Mucosa of gallbladder (tissue), 1 donor: ENCODE measurements around the gene SLC1A1. TPM values are rescaled to one million over a fixed set of nuclear protein-coding genes. Genes with fewer than 3 reads are reported as not detected.
"Not testable (repeated sequence)": the region's sequence is repeated elsewhere in the genome, so short reads cannot be mapped to it uniquely, and the experiment has no call there.

ENCODE experiments used
- DNase-seq: peaks from one replicate; pipeline ENCODE4 v3.0.0-alpha.2; 2020; ENCODE audit warnings: low spot score
- total RNA-seq: library from RNA; stranded (reverse); gene quantifications from one replicate; pipeline ENCODE4 v1.2.1, GENCODE V29; 2021
- donor health status: DM: no; HTN: no; CAD: no.

The SLC1A1 gene
- total RNA-seq, 1 donor from 2014 or later = 109 TPM

DNA sequence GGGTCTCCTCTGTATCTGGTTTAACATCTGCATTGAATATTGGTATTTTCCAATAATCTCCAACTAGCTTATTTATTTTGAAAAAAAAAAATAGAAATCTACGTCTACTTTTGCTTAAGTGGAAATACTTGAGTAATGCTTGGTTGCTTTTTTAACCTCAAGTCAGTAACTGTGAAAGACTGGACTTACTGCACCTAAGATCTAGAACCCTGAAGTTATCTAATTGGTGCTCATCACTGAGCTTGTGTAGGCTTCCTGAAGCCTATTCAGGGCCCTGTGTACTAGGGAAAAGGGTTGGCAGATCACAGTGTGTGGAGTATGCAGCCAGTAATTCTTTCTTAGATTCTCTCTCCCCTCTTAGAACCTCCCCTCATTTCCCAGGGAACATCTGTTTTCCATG, 16.2 kb downstream of the SLC1A1 start:
- DNase-seq = no peak

GRCh38 chr9:4507306-4508130, 17.2 kb downstream of the SLC1A1 start:
- no peak for DNase-seq

DNA sequence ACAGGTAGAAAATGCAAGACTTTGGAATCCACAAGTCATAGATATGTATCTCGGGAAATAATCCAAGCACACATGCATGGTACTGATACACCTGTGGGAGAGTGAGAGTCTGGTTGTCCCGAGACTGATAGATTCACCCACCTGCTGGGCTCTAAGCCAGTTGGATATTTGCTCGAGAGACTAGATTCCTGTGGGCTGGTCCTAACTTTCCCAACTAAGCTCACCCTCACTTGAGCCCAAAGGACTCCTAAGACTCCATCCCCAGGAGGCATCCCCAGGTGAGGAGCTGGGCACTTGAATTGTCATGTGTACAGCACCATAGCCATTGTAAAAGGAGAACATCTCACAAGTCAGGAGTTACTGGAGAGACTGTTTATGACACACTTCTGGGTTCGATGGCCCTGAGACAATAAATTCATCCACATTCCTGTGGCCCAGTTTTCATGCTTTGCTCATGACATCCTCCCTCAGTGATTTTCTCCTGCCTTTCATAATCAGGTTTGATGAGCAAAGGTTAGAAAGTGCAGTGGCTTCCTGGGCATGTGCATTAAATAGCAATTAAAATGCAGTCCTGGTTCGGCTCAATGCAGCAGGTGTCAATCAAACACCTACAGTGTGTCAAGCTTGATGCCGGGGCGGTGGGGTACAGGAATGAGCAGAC, 18.1 kb downstream of the SLC1A1 start:
- no peak for DNase-seq

- DNase-seq = no peak
These were observed 18.8 kb downstream of the SLC1A1 start for GRCh38 chr9:4508907-4509589.

- no peak for DNase-seq
These were observed 19.3 kb downstream of the SLC1A1 start for GRCh38 chr9:4509590-4509984.

GRCh38 chr9:4510546-4511322, 20.5 kb downstream of the SLC1A1 start:
- peak; percentile 77 for DNase-seq

- no peak for DNase-seq
These were observed 24.2 kb downstream of the SLC1A1 start for GRCh38 chr9:4514252-4515128.

- no peak for DNase-seq
These were observed 25.7 kb downstream of the SLC1A1 start for GRCh38 chr9:4515958-4516375.

GRCh38 chr9:4517274-4517673, 27.0 kb downstream of the SLC1A1 start:
- peak; percentile 64 for DNase-seq

DNA sequence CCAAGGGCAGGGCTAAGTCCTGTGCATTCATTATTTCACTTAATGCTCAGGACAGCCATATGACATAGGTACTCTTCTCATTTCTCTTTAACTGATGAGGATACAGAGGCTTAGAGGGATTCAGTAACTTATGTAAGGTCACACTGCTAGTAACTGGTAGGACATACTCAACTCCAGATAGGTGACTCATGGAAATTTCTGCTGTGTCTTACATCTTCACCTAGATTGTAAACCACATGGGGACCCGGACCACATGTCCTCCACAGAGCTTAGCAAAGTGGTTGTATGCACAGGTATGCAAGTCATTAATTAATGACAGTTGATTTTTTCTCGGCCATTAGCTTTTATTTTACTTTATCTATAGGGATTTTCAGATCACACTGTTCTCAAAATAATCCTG, 29.3 kb downstream of the SLC1A1 start:
- no peak for DNase-seq

GRCh38 chr9:4520055-4520454, 29.8 kb downstream of the SLC1A1 start:
- no peak for DNase-seq

- no peak for DNase-seq
These were observed 40.1 kb downstream of the SLC1A1 start for GRCh38 chr9:4530375-4530774.

- not testable (repeated sequence) for DNase-seq
These were observed 40.6 kb downstream of the SLC1A1 start for GRCh38 chr9:4530831-4531230.

DNA sequence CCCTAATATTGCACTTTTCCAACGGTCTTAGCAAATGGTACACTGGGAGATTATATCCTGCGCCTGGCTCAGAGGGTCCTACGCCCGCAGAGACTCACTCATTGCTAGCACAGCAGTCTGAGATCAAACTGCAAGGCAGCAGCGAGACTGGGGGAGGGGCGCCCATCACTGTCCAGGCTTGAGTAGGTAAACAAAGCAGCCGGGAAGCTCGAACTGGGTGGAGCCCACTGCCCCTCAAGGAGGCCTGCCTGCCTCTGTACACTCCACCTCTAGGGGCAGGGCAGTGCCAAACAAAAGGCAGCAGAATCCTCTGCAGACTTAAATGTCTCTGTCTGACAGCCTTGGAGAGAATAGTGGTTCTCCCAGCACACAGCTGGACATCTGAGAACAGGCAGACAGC, 41.1 kb downstream of the SLC1A1 start:
- not testable (repeated sequence) for DNase-seq

- DNase-seq = not testable (repeated sequence)
These were observed 43.6 kb downstream of the SLC1A1 start for GRCh38 chr9:4533881-4534280.

DNA sequence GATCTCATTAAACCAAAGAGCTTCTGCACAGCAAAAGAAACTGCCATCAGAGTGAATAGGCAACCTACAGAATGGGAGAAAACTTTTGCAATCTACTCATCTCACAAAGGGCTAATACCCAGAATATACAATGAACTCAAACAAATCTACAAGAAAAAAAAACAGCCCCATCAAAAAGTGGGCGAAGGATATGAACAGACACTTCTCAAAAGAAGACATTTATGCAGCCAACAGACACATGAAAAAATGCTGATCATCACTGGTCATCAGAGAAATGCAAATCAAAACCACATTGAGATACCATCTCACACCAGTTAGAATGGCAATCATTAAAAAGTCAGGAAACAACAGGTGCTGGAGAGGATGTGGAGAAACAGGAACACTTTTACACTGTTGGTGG, 45.9 kb downstream of the SLC1A1 start:
- not testable (repeated sequence) for DNase-seq

GRCh38 chr9:4537581-4537980, 47.3 kb downstream of the SLC1A1 start:
- DNase-seq = no peak

GRCh38 chr9:4538107-4538506, 47.8 kb downstream of the SLC1A1 start:
- no peak for DNase-seq

GRCh38 chr9:4538621-4539020, 48.4 kb downstream of the SLC1A1 start:
- no peak for DNase-seq

DNA sequence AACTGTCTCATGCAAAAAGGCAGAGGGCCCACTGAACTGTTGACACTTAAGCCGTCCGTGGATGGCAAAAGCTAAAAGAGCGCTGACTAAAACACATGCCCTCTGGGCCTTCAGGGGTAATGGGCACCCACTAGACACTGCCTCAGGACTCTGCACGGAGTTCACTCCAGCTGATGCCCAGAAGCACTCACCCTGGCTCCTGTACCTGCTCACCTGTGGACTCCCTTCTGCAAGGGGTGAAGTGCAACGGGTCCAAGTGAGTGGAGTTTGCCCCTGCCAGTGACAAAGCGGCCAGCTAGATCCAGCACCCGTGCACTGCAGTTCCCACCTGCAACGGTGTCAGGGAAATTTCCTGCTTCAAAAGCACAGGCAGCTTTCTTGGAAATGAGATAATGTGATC, 50.2 kb downstream of the SLC1A1 start:
- DNase-seq = no peak

DNA sequence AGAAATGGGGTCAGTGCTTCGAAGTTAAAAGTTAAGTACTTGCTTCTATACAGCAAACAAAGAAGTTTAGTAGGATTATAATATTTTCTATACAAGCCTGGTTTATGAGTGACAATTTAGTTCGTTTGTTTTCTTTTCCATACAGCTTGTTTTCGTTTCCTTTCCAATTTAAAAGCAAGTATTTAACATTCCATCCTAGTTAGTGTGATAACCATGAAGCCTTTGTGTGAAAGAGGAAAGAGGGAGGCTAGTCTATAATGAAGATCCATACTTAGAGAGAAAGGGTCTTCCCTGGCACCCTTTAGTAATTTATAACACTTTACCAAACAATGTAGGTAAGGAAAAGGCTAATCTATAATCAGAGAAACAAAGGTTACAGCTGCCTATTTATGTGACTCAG, 51.0 kb downstream of the SLC1A1 start:
- no peak for DNase-seq
